ENCODE results near the gene CARD11.
"Not testable (repeated sequence)": the region's sequence is repeated elsewhere in the genome, so short reads cannot be mapped to it uniquely, and the experiment has no call there.

The CARD11 gene

GRCh38 chr7:3063016-3063753 lies 19.5 kb upstream of the CARD11 start:
- no peak for DNase-seq

GRCh38 chr7:3057066-3057420 lies 13.4 kb upstream of the CARD11 start:
- peak; percentile 85 for DNase-seq

GRCh38 chr7:3056234-3057065 lies 12.8 kb upstream of the CARD11 start:
- peak; percentile 21 for DNase-seq

- DNase-seq, result no peak
Observed at GRCh38 chr7:3055626-3056025, 12.0 kb upstream of the CARD11 start.

- no peak for DNase-seq
Observed at GRCh38 chr7:3042861-3043489, 692 bp downstream of the CARD11 start.

- DNase-seq, result no peak
Observed at GRCh38 chr7:3041986-3042675, 1.5 kb downstream of the CARD11 start.

- no peak for DNase-seq
Observed at GRCh38 chr7:3039787-3040186, 3.9 kb downstream of the CARD11 start.

GRCh38 chr7:3038011-3038410 lies 5.7 kb downstream of the CARD11 start:
- not testable (repeated sequence) for DNase-seq

GRCh38 chr7:3037259-3037658 lies 6.4 kb downstream of the CARD11 start:
- no peak for DNase-seq

GRCh38 chr7:3034591-3035150 lies 9.0 kb downstream of the CARD11 start:
- no peak for DNase-seq

GRCh38 chr7:3033581-3033980 lies 10.1 kb downstream of the CARD11 start:
- DNase-seq, result no peak

GRCh38 chr7:3033136-3033535 lies 10.5 kb downstream of the CARD11 start:
- no peak for DNase-seq

- DNase-seq, result no peak
Observed at GRCh38 chr7:3032256-3032655, 11.4 kb downstream of the CARD11 start.

GRCh38 chr7:3029138-3029537 lies 14.5 kb downstream of the CARD11 start:
- no peak for DNase-seq

GRCh38 chr7:3028758-3029093 lies 14.9 kb downstream of the CARD11 start:
- no peak for DNase-seq

- no peak for DNase-seq
Observed at GRCh38 chr7:3028071-3028757, 15.5 kb downstream of the CARD11 start.

- DNase-seq, result no peak
Observed at GRCh38 chr7:3027005-3027845, 16.4 kb downstream of the CARD11 start.

GRCh38 chr7:3025616-3026015 lies 18.1 kb downstream of the CARD11 start:
- no peak for DNase-seq

- no peak for DNase-seq
Observed at GRCh38 chr7:3021825-3022224, 21.8 kb downstream of the CARD11 start.

- DNase-seq, result not testable (repeated sequence)
Observed at GRCh38 chr7:3021224-3021623, 22.4 kb downstream of the CARD11 start.

GRCh38 chr7:3020416-3020815 lies 23.3 kb downstream of the CARD11 start:
- no peak for DNase-seq
